Frontal cortex (tissue), 4 donors: ENCODE data around the gene DNAH14. TPM values are rescaled to one million over a fixed set of nuclear protein-coding genes. Genes with fewer than 3 reads are reported as not detected.
A peak's percentile ranks its signal among the peaks of the same experiment; 100 is the strongest.
"Not testable (repeated sequence)": the region's sequence is repeated elsewhere in the genome, so short reads cannot be mapped to it uniquely, and the experiment has no call there.

ENCODE experiments used
- DNase-seq, 2 donors: peaks; one replicate each; pipeline ENCODE4 v3.0.0; 2012; ENCODE audit warnings: low spot score in 2 of 2
- FAIRE-seq: peaks from 2 replicates; lab custom pipeline; 2012; peaks lifted over from hg19 to GRCh38; lab: Jason Lieb, UNC
- total RNA-seq: library from RNA; depleted of rRNA; stranded (reverse); fragments of >200 nt; gene quantifications from one replicate; pipeline ENCODE4 v1.2.3, GENCODE V29; 2014
- donor health status: control.
- donor health status: control.
- donor health status: control.

The DNAH14 gene
- total RNA-seq: 37.5 TPM

GRCh38 chr1:224929335-224930237, at the start of gene DNAH14:
Gene DNAH14, plus strand, starts transcription at chr1:224929675. Its CDS starts 23,028 bp downstream, at chr1:224952703.
- no peak for FAIRE-seq
- peak in 1 of 2 donors; percentile 52 for DNase-seq

GRCh38 chr1:224880593-224881307, 48.7 kb upstream of the DNAH14 start:
- FAIRE-seq (no peak), DNase-seq (no peak)

DNA sequence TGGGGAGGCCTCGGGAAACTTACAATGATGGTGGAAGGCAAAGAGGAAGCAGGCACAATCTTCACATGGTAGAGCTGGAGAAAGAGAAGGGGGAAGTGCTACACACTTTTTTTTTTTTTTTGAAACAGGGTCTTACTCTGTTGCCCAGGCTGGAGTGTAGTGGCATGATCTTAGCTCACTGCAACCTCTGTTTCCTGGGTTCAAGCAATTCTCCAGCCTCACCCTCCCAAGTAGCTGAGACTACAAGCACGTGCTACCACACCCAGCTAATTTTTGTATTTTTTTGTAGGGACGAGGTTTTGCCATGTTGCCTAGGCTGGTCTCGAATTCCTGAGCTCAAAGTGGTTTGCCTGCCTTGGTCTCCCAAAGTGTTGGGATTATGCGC, 48.2 kb upstream of the DNAH14 start:
- not testable (repeated sequence) for FAIRE-seq, DNase-seq

DNA sequence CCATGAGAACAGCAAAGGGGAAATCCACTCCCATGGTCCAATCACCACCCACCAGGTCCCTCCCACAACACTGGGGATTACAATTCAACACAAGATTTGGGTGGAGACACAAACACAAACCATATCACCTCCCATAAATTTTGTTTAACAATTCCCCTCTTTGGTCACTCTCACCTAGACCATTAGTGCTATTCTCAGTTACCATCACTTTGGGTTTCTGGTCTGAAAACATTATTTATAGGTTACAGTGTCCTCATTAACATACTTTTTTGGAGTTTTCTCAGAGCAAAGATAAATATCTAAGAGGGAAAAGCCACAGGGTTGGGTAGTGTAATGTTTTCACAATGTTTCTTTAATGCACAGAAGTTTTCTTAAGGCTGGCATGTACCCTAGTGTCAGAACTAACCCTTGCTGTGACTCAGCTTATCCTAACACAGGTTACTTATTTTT, 47.7 kb upstream of the DNAH14 start:
- DNase-seq: no peak
- FAIRE-seq: no peak

- FAIRE-seq (no peak), DNase-seq (no peak)
Measured at GRCh38 chr1:224882264-224882663, 47.2 kb upstream of the DNAH14 start.

DNA sequence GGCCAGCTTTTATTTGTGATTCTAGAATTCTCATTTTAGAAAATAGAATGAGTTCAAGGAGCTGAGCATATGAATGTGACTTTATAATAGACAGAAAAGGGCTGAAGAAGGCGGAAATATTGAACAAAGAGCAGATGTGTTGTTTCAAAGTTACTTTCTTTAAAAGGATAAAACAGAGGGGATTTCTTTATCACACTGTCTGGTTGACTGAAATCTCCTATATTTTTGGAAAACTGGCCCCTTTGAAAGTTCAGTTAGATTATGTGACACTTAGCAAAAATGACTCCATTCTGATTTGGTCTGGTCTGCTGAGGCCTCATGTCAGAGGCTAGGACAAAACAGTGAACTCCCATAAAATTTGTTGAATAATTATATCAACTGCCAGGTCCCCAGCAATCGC, 46.4 kb upstream of the DNAH14 start:
- FAIRE-seq (no peak), DNase-seq (no peak)

DNA sequence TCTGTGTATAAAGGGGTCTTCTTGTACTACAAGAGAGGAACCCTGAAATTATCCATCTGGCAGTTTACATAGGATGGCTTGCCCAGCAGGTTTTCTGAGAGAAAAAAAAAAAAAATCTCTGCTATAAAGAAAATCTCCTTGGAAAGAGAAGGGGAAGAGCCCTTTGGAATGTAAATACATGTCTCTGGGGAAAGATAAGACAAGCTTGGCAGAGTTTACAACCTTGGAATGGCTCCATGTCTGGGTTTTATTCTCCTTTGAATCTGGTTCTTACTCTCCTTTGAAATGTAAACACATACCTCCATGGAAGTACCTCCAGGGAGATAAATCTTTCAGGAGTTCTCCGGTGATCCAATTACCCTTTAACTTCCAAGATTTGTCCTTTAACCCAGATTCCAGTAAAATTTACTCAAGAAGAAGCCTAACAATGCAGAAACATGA, 45.1 kb upstream of the DNAH14 start:
- no peak for DNase-seq
- no peak for FAIRE-seq

- FAIRE-seq, DNase-seq: not testable (repeated sequence)
Measured at GRCh38 chr1:224885376-224885775, 44.1 kb upstream of the DNAH14 start.

- DNase-seq (no peak), FAIRE-seq (no peak)
Measured at GRCh38 chr1:224894915-224895314, 34.6 kb upstream of the DNAH14 start.

DNA sequence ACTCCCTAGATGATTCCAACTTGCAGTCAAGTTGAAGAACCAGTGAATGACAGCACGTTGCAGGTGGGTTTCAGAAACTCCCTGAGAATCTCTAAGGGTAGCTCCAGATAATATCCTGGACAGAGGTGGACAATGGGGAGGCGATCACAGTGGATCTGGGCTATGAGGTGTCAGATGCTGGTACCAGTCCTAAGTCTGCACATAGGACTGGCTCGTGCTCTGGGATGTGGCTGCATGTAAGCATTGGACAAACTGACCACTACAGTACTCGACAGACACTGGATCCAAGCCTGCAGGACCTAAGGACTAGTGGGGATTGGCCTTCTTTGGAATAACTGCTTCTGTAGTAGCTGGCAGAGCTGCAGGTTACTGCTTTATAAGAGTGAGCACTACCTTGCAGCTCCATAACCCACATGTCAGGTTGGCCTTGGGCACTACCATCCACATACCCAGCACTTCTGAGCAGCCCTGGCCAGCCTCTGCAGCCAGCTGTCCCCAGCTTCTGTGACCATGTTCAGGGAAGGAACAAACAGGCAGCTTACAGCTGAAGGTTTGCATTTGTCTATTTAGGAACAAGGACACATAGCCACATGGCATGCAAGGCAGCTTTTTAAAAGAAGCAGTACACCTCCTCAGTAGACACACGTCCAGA, 33.2 kb upstream of the DNAH14 start:
- FAIRE-seq (no peak), DNase-seq (no peak)

- FAIRE-seq (no peak), DNase-seq (no peak)
Measured at GRCh38 chr1:224897529-224898327, 31.7 kb upstream of the DNAH14 start.

- no peak for DNase-seq
- no peak for FAIRE-seq
Measured at GRCh38 chr1:224898937-224899336, 30.5 kb upstream of the DNAH14 start.

DNA sequence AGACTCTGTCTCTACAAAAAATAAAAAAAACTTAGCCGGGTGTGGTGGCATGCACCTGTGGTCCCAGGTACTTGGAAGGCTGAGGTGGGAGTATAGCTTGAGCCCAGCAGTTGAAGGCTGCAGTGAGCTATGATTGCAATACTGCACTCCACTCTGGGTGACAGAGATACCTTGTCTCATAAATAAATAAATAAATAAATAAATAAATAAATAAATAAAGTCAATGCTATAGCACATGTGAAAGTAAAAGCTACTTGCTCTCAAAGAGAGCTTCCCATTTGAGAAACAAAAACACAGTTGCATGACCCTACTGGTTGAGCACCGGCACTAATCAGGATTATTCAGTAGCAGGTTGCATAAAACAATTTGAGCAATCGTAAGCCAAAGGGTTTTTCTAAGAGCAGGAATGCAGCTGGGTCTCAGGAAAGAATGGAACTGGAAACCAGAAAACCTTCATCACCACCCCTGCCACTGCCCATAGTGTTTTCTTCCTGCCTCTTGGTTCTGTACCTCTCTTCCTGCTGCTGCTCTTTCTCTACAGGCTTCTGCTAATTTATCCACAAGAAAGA, 29.3 kb upstream of the DNAH14 start:
- no peak for FAIRE-seq
- DNase-seq: no peak

- no peak for DNase-seq
- FAIRE-seq: no peak
Measured at GRCh38 chr1:224901087-224901810, 28.2 kb upstream of the DNAH14 start.

DNA sequence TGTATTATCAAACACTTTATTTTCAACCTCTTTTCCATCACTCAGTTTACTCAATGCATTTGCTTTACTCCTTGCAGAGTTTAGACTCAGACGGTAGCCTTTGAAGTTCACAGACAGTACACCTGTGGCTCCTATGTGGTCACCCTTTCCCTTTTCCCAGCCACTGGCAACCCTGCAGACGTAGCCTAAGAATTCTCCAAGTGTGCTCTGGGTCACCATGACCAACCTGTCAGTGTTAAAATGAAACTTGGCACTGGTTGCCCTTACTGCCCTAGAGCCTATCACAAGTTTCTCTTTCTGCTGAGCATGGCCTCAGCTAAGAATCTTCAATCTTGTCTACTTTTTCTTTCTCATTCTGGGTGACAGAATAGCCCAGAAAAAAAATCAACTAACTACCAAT, 25.5 kb upstream of the DNAH14 start:
- DNase-seq: no peak
- FAIRE-seq: no peak

GRCh38 chr1:224906340-224906739, 23.1 kb upstream of the DNAH14 start:
- DNase-seq (no peak), FAIRE-seq (no peak)

GRCh38 chr1:224911217-224911616, 18.3 kb upstream of the DNAH14 start:
- FAIRE-seq (no peak), DNase-seq (no peak)

DNA sequence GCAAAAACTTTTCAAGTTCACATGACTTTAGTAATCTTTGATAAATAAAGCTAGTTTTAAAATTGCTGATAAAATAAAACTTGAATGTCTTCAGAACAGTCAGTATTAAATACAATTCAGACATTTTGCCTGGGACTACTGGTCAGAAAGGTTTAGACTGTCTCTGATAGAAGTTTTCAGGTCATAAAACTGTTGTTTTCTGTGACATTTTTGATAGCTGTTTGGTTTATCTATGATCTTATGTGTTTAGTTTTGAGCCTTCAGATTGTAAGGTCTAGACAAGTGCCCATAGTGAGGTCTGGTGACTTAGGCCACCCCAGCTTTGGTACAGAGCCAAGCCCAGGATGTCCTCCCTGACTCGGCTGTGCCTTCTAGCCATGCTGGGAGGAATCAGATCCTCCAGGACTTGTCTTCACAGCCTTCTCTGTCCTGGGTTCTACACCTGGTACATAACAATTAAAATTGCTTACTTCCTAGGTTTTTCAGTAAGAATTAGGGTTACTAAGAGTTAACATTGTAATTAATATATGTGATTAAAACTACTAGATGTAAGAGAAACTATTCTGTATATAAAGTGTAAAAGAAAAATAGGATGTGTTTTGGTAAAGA, 15.1 kb upstream of the DNAH14 start:
- FAIRE-seq: no peak

More for the DNA sequence above, 15.1 kb upstream of the DNAH14 start:
- no peak for DNase-seq
